IPS-18c (cell line): Measurements from ENCODE around the gene TMEM132D.

Experiments used
- H3K4me3 ChIP-seq: 2 replicates; pipeline ENCODE4 v1.7.0; 2013; ENCODE audit warnings: low read depth, mild to moderate bottlenecking, low read length, moderate library complexity; ENCODE audit not compliant: insufficient read depth
- H3K9me3 ChIP-seq: one replicate; pipeline ENCODE4 v1.6.1; 2013; ENCODE audit warnings: mild to moderate bottlenecking, low read length, moderate library complexity; ENCODE audit not compliant: control insufficient read depth, insufficient read depth

TMEM132D gene

GRCh38 chr12:129496226-129496625 is 407.6 kb downstream of the TMEM132D start:
- H3K9me3 ChIP-seq: no peaks in the 10 kb centered on the region

GRCh38 chr12:129494766-129495165 is 409.1 kb downstream of the TMEM132D start:
- no peak overlapping the region for H3K4me3 ChIP-seq
- H3K9me3 ChIP-seq: no peaks in the 10 kb centered on the region

More at GRCh38 chr12:129496226-129496625, 407.6 kb downstream of the TMEM132D start:
- no peak overlapping the region for H3K4me3 ChIP-seq

- no peak overlapping the region for H3K4me3 ChIP-seq
- H3K9me3 ChIP-seq: no peaks in the 10 kb centered on the region
These were observed 409.6 kb downstream of the TMEM132D start for GRCh38 chr12:129494260-129494659.

- H3K9me3 ChIP-seq: no peaks in the 10 kb centered on the region
- H3K4me3 ChIP-seq: no peak overlapping the region
These were observed 414.6 kb downstream of the TMEM132D start for GRCh38 chr12:129489100-129489676.

GRCh38 chr12:129486931-129487330 is 416.9 kb downstream of the TMEM132D start:
- no peaks in the 10 kb centered on the region for H3K9me3 ChIP-seq
- no peak overlapping the region for H3K4me3 ChIP-seq

- no peak overlapping the region for H3K4me3 ChIP-seq
These were observed 420.5 kb downstream of the TMEM132D start for GRCh38 chr12:129483111-129483893.

GRCh38 chr12:129481921-129482320 is 421.9 kb downstream of the TMEM132D start:
- Histone ChIP-seq H3K9me3 (no peaks in the 10 kb centered on the region), H3K4me3 (no peak overlapping the region)

More at GRCh38 chr12:129483111-129483893, 420.5 kb downstream of the TMEM132D start:
- H3K9me3 ChIP-seq: no peaks in the 10 kb centered on the region

- Histone ChIP-seq H3K4me3 (no peak overlapping the region), H3K9me3 (peaks cover 2% of the 10 kb centered on the region)
These were observed 433.6 kb downstream of the TMEM132D start for GRCh38 chr12:129470196-129470595.

- Histone ChIP-seq H3K9me3 (peaks cover 2% of the 10 kb centered on the region), H3K4me3 (no peak overlapping the region)
These were observed 436.1 kb downstream of the TMEM132D start for GRCh38 chr12:129467726-129468125.

GRCh38 chr12:129467289-129467688 is 436.5 kb downstream of the TMEM132D start:
- Histone ChIP-seq H3K4me3 (no peak overlapping the region), H3K9me3 (peaks cover 2% of the 10 kb centered on the region)

GRCh38 chr12:129466499-129466898 is 437.3 kb downstream of the TMEM132D start:
- H3K9me3 ChIP-seq: no peaks in the 10 kb centered on the region
- H3K4me3 ChIP-seq: no peak overlapping the region

GRCh38 chr12:129459886-129460285 is 443.9 kb downstream of the TMEM132D start:
- H3K4me3 ChIP-seq: no peak overlapping the region
- H3K9me3 ChIP-seq: no peaks in the 10 kb centered on the region

- Histone ChIP-seq H3K4me3 (no peak overlapping the region), H3K9me3 (no peaks in the 10 kb centered on the region)
These were observed 457.1 kb downstream of the TMEM132D start for GRCh38 chr12:129446696-129447095.

- no peak overlapping the region for H3K4me3 ChIP-seq
- no peaks in the 10 kb centered on the region for H3K9me3 ChIP-seq
These were observed 463.5 kb downstream of the TMEM132D start for GRCh38 chr12:129440278-129440677.

- Histone ChIP-seq H3K4me3 (no peak overlapping the region), H3K9me3 (no peaks in the 10 kb centered on the region)
These were observed 469.0 kb downstream of the TMEM132D start for GRCh38 chr12:129434790-129435189.

GRCh38 chr12:129428240-129428936 is 475.4 kb downstream of the TMEM132D start:
- Histone ChIP-seq H3K4me3 (no peak overlapping the region), H3K9me3 (no peaks in the 10 kb centered on the region)

- Histone ChIP-seq H3K4me3 (no peak overlapping the region), H3K9me3 (no peaks in the 10 kb centered on the region)
These were observed 480.7 kb downstream of the TMEM132D start for GRCh38 chr12:129423041-129423580.

- H3K9me3 ChIP-seq: no peaks in the 10 kb centered on the region
- no peak overlapping the region for H3K4me3 ChIP-seq
These were observed 490.5 kb downstream of the TMEM132D start for GRCh38 chr12:129413295-129413694.
